Measurements from ENCODE around the gene FMNL2.

GRCh38 chr2:152386266-152386665, 51.3 kb downstream of the FMNL2 start:
- TF ChIP-seq EZH2 (IDR thresholded peaks at IDR 0.05) (no peak), POLR2AphosphoS5 (IDR thresholded peaks at IDR 0.05; ENCODE audit: borderline replicate concordance, low read depth, low read length) (no peak)
